Tongue (tissue), 2 donors: ENCODE data around the gene CFAP206. TPM values are rescaled to one million over a fixed set of nuclear protein-coding genes. Genes with fewer than 3 reads are reported as not detected.

Source experiments
- DNase-seq: peaks from one replicate; pipeline ENCODE4 v3.0.0-alpha.2; 2015
- total RNA-seq: library from RNA; depleted of rRNA; stranded (reverse); fragments of >200 nt; gene quantifications from one replicate; pipeline ENCODE4 v1.2.3, GENCODE V29; 2014

CFAP206 gene, protein sequence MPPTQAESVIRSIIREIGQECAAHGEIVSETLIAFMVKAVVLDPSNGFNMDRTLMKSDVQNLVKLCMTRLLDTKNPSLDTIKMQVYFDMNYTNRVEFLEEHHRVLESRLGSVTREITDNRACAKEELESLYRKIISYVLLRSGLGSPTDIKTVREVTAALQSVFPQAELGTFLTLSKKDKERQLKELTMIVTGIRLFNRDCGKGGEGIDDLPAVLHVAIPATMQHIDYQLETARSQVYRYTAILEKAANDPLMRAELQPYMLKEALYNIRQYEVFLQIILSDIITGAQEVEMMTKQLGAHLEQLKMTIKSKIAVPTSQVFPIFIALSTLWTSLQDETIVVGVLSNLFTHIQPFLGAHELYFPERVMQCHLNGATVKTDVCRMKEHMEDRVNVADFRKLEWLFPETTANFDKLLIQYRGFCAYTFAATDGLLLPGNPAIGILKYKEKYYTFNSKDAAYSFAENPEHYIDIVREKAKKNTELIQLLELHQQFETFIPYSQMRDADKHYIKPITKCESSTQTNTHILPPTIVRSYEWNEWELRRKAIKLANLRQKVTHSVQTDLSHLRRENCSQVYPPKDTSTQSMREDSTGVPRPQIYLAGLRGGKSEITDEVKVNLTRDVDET
- total RNA-seq: 2.1 TPM

DNA sequence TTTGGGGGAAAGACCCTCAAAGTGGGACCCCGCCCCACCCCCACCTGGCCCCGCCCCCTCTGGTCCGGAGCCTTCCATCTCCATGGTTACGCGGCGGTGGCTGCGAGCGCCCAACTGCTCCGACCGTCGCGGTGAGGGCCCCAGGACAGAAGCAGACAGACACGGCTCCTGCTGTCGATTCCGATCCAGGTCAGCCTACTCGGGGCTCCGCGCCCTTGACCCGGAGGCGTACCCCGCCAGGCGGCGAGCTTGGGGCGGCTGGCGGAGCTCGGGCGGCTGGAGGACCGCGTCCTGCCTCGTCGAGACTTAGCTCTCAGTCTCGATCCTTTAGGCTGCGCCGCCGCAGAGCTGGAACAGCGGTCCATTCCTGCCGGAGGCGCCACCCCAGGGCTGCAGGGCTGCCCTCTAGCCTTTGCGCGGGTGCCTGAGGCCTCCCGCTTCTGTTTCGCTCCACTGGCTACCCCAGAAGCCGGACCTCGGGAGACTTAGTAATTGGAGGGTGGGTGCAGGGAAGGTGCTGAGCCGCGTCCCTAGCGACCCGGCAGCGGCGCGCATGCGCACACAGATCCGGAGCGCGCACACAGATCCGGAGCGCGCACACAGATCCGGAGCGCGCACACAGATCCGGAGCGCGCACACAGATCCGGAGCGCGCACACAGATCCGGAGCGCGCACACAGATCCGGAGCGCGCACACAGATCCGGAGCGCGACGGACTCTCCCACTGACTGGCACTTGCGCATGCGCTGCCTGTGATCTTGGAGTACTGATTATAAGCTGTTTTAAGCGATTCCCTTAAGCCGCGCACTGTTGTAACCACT lies at the start of gene CFAP206:
Gene CFAP206 (plus strand): TSS at position 72 of the 820 bp plus-strand sequence. CDS start 1,868 bp downstream, outside the sequence.
- peak; percentile 88 for DNase-seq

DNA sequence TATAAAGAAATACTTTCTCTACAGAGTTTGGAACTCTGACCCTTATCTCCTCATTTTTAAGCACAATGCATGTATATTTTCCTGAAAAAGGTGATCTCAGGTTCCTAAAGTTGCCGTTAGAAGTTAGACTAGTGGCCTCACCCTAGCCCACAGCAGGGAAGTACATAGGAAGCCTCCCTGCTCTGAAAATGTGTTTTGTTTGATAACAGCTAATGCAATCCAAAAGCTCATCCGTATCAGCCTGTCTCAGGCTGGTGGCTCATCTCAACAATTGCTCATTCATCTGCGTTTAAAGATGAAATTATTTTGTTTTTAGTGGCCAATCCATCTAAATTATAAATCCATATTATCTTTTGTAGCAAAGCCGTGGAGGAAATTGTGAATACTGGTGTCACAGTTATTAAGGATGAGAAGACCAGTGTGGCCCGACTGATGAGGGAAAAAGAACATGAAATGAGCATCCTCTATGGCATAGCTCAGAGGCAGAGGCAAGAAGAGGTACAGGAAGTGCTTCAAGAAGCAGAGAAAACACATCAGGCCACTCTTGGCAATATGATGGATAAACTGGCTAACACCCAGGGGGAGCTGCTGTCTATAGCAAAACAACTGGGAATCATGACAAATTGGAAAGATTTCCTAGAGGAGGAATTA lies 43.0 kb upstream of the CFAP206 start:
- DNase-seq: no peak

DNA sequence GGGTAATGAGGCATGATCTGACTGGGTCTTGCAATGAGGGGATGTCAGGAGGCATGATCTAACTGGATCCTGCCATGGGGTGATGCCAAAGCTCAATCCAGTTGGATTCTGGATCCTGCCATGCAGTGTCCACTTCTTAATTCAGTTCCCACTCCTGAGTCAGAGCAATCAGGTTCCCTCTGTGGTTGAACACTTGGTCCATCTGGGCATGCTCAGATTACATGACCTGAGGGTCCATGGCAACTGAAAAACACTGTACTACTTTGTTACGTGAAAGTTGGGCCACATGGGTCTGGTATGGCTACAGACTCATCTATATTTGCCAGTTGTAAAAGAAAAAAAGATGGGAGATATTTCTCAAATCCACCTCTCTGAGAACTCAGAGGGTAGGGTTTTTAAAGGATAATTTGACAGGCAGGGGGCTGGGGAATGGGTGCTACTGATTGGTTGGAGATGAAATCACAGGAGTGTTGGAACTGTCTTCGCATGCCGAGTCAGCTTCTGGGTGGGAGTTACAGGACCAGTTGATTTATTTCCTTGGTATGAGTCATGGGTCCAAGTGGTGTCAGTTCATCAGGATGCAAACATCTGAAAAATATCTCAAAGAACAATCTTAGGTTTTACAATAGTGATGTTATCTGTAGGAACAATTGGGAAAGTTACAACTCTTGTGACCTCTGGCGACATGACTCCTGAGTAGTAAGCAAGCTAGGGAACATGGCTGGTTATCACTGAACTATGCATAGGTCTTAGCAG lies 41.5 kb upstream of the CFAP206 start:
- no peak for DNase-seq

DNA sequence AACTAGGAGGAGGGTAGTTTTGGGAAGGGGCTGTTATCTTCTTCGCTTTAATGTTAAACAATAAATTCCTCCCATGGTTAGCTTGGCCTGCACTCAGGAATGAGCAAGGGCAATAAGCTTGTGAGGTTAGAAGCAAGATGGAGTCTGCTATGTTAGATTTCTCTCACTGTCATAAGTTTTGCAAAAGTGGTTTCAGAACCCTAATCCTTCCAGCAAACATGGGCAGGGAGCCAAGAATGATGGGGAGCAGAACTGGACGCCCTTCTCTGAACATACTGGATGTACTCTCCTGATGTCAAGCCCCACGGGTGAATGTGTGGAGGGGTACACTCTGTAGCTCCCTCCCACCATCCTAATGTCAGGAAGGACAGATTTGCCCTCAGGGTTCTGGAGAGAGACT lies 40.9 kb upstream of the CFAP206 start:
- no peak for DNase-seq

DNA sequence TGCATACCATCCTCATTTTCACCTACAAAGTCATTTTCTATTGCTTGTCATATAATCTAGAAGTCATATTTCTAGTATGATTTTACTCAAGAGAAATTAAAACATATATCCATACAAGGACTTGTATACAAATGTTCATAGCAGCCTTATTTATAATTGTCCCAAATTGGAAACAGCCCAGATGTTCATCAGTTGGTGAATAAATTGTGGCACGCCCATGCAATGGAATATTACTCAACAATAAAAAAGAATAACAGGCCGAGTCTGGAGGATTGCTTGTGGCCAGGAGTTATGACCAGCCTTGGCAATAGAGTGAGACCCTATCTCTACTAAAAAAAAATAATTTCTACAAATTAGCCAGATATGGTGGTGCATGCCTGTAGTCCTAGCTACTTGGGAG lies 34.4 kb upstream of the CFAP206 start:
- no peak for DNase-seq

DNA sequence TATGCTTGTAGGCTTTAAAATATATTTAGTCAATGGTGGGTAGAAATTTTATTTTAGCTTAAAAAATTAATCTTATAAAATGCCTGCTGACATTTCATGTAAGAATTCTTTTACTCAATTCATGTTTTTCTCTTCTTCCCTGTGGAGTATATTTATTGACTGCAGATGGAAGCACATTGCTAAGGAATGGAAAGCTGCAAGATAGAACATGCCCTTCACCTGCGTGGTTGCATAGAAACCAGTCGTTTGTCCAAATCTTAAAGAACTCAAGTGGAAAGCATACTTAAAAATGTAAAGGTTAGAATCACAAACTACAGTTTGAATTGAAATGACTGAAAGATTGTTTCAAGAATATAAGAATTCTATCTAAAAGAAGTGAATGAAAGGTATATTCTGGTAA lies 32.5 kb upstream of the CFAP206 start:
- DNase-seq: peak; percentile 25

DNA sequence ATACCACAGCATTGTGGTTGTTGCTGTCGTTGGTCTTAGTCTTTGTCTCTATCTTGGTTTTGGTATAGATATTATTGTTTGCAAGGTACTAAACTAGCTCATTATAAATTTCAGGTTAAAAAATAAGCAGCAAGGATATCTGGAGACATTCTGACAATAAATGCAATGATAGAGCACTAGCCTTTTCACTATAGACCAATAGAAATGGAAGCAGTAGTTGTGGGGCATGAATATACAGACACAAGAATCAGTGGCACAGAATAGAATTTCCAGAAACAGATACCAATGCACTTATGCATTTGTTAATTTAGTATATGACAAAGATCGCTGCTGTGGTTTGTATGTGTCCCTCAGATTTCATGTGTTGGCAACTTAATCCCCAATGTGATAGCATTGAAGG lies 31.1 kb upstream of the CFAP206 start:
- no peak for DNase-seq

DNA sequence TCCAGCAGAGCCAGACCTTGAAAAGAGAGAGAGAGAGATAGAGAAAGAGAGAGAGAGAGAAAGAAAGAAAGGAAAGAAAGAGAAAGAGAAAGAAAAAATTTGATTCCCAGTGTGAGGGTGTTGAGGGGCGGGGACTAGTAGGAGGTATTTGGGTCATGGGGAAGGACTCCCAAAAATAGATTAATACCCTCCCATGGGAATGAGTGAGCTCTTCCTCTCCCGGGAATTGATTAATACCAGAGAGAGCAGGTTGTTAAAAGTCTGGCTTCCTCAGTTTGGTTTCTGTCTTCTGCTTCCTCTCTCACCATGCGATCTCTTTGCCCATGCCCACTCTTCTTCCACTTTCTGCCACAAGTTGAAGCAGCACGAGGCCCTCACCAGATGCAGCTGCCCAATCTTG lies 28.8 kb upstream of the CFAP206 start:
- no peak for DNase-seq

DNA sequence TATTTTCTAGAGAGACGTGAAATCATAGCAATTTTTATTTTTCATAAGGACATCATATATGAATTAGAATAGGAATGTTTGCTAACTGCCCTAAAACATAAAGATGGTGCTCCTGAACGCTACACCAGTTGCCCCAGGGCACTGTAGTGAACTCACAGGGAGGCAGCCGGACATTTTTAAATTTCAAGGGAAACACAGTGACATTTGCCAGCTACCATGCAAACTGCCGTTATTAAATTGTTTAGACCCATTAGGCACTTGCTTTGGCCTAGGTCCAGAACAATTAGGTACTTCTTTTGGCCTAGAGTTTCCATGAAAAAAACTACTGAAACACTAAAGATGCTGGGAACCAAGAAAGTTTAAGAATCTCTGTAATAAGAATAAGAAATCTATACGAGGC lies 24.9 kb upstream of the CFAP206 start:
- DNase-seq: no peak

DNA sequence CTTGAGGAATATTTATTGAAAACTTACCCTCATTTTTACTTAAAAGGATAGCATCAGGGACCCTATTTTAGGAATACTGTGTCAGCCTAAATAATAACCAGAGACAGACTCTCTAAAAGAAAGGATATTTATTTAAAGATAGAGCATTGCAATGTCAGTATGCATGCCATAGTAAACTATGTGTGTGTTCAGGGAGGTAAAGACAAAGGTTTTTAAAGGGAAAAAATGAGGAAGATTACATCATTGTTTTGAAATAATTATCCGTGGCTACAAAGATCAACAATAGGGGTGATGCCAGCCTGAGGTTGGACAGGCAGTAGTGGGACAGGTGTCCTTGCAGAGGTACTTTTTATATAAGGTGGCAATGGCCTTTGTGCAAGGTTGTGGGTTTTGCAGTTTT lies 23.7 kb upstream of the CFAP206 start:
- no peak for DNase-seq

DNA sequence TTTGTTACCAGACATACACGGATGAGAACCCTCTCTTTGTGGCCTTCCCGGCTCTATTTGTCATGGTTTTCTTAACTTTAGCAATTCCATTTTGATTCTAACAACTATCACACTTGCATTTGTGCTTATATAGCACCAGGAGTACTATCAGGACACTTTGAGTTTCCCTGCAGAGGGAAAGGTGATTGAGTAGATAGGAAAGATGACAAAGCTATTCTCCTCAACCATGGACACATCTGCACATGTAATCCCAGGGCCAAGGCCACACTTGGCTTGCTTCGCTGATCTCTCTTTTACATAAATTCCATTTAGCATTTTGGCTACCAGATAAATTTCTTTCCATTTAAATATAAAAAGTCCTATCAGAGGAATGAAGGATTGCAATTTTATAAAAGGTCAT lies 23.3 kb upstream of the CFAP206 start:
- DNase-seq: no peak

DNA sequence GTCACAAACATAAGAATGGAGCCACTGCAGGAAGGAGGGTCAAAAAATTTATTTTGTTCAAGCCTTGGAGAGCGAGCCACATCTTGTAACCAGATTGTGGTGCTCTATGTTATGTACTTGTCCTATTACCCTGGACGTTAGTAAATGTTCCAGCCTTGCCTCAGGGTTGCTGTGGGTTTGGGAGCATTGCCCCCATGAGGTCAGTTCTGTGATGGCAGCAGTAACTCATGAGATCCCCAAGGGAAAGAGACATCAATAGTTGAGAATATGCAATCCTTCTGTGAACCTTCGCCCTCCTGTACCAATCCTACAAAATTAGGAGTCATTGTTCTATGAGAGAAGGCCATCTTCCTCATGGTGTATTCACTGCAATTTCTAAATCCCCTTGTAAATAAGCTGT lies 16.4 kb upstream of the CFAP206 start:
- DNase-seq: peak; percentile 14

DNA sequence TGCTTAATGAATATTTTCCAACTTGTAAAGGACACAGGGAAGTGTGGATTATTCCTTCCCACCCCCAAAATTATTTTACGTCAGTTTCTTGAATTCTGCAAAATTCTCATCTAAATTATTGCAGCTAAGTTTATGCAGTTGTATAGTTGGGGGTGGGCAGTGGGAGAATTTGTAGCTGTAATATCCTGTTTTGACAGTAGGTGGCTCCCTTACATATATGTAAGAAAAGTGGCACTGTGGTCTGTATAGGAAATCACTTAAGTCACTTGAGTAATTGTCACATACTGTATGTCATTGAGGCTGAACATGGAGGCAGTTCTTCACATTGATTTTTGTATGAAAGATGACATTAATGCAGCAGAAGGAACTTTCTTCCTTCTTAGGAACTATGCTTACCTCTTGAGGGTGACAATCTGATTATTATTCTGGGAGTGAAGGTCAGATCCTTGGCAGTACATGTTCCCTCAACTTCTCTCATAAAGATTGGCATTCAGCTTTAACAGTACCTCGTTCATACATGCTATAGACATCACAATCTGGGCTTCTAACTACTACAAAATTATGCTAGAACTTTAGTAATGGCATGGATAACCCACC lies 14.6 kb upstream of the CFAP206 start:
- peak; percentile 80 for DNase-seq

DNA sequence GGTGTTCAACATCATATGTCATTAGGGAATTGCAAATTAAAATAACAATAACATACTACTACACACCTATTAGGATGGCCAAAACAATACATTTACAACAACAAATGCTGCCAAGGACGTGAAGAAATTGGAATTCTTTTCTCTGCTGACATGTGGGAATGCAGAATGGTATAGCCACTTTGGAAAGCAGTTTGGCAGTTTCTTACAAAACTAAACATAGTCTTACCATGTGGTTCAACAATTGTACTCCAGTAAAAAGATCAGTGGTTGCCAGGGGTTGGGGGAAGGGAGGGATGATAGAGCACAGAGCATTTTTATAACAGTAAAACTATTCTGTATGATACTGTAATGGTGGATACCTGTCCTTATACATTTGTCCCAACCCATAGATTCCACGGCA lies 12.3 kb upstream of the CFAP206 start:
- no peak for DNase-seq

DNA sequence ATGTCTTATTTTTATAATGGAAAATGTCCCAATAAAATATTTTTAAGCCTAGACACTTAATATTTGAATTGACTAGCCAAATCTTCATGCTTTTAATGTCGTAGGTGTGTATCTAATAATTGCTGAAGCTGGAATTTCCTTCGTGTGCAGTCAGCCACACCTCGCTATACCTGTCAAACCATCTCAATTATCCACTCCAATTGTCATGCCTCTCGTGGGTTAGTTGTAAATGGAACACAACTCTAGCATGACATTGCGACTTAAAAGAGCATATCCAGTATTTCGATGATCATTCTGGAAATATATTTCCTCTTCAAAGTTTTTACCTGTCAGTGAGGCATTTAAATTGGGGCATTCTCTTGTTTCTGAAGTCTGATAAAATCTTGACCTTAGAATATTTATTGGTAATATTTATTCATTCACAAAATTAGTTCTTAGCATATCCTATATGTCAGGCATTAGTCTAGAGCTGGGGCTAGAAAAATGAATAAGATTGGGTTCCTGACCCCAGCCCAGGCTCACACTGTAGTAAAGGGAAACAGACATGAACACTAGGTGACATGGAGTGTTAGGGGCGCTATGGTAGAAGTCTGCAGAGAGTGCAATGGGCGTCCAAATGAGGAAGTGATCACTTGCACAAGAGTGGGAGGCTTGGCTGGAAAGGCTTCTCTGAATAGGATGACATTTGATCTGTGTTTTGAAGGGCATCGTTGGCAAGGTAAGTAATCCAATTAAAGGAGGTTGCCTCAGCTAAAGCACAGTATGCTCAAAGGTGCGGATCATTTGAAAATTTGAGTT lies 11.0 kb upstream of the CFAP206 start:
- no peak for DNase-seq

DNA sequence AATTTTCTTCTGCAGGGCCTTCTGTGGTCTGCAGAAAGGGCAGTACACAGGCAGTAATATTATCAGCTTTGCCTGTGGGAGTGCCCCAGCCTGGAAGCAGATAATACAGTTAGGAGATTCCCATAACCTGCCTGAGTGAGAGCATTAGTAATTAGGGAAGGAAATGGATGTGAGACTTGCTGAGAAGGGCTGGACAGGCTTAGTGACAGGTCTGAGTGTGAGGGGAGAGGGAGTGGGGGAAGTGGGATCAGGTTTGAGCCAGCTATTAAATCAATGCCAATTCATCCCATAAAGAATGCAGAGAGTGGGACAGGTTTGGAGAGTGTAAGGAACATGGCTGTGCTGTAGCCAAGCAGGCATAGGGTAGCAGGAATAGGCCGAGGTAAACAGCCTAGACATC lies 10.1 kb upstream of the CFAP206 start:
- no peak for DNase-seq

DNA sequence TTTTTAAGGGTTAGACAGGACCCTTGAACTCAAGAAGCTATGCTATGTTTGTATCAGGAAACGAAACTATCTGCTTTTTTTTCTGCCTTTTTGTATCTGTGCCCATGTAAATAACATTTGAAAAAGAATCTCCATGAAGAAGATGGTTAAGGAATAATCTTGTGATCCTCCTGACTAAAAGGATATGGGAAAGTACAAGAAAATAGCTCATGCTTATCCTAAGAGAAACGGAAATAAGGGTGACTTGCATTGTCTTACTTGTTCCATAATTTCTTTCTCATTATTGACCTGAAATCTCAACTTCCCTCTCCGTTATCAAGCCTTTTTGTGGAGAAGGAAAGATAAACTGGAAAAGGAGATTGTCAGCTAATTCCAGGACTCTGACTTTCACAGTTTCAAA lies 5.9 kb upstream of the CFAP206 start:
- no peak for DNase-seq

DNA sequence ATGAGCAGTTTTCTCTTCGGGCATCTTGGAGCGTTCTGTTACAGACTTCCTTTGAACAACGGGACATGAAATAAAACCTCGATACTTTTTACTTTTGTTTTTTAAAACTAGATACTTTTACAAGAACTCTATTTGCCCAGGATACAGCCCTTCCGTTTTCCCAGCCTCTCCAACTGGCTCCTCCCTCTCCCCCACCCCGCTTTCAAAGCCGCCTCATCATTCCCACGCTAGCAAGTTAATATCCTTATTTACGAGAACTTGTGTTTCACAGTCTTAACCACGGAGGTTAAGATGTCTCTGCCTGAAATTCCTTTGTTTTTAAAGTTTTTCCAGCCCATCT lies 241 bp upstream of the CFAP206 start:
- DNase-seq: no peak

DNA sequence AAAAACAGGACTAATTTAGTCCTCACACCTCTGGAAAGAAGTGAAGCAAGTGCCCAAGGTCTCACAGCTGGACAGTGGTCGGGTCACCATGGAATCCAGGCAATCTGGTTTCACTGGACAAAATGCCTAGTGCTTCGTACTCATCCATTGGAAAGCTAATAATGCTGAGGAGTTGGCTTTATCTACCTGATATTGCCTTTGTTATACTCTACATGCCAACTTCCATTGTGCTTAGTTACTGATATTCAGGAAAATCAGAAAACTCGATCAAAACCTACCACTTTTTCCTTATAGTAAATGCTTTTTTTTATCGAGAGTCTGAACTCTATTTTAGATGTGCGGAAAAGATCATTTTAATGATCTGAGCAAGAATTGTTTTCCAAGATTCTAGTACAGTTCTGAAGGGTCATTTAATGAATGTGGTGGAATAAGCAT lies 966 bp downstream of the CFAP206 start:
- DNase-seq: no peak

DNA sequence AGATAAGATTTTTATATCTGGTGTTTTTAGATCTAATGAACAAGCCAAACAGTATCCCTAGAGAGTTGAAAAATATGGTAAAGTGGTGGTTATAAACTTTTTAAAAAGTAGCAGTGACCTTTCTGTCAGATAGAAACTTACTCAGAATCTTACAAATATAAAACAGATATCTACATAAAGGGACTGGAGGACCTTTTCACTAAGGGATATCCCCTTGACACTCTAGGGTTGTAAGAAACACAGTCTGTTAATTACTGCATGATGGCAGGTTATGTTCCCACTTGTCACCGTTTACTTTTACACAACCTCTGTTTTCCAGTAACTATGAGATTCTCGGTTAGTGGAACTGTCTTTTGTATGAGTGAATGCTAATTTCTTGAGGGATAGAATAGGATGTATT lies 11.5 kb downstream of the CFAP206 start:
- no peak for DNase-seq

DNA sequence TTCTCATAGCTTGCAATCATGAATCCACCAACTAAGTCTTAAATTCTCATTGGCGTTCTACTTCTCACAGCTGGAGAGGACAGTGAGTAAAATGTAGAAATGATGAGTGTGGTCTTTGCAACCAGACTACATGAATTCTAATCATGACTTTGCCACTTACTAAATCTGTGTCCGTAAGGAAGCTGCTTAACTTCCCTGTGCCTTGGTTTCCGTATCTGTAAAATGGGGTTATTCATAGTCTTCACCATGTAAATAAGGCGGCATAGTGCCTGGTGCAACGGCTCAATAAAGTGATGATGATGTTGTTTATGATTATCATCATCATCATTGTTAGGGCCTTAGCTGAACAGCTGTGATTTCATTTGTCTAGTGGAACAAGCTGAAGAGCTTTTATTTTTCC lies 12.6 kb downstream of the CFAP206 start:
- no peak for DNase-seq
